GM13976 (cell line): ENCODE measurements around the gene CCL19.

ENCODE experiments used
- DNase-seq: peaks from one replicate; pipeline ENCODE4 v3.0.0; 2012; ENCODE audit warnings: low spot score
- CTCF ChIP-seq: IDR thresholded peaks from 2 replicates; pipeline ENCODE4 v1.5.1; 2012; ENCODE audit warnings: borderline replicate concordance, mild to moderate bottlenecking; ENCODE audit not compliant: insufficient read depth; ENCODE audit errors: extremely low read depth, missing control alignments, control extremely low read depth
- in situ Hi-C: fragments of 300-500 bp; cut with MboI; formaldehyde crosslinking; loops from one replicate; pipeline ENCODE4 v1.12.0; 2022; ENCODE audit warnings: low sequenced_read_pairs, mixed read lengths, inconsistent platforms; ENCODE audit not compliant: unreplicated experiment

CCL19 gene

GRCh38 chr9:34642679-34643078 lies 48.4 kb downstream of the CCL19 start:
- in situ Hi-C loops = no loop called here
- no peak for TF ChIP-seq CTCF
- no peak for DNase-seq
